Keratinocyte (primary cell): ENCODE data around the gene MTA3. TPM values are rescaled to one million over a fixed set of nuclear protein-coding genes. Genes with fewer than 3 reads are reported as not detected.
A peak's percentile ranks its signal among the peaks of the same experiment; 100 is the strongest.

ENCODE experiments used
- DNase-seq: peaks from one replicate; pipeline ENCODE4 v3.0.0-alpha.2; 2011; ENCODE audit warnings: low read depth, missing footprints, low spot score
- FAIRE-seq: peaks from 2 replicates; lab custom pipeline; 2011; peaks lifted over from hg19 to GRCh38; lab: Jason Lieb, UNC
- H2AFZ ChIP-seq: 2 replicates; pipeline ENCODE4 v1.6.0; 2012; ENCODE audit warnings: low read length, control low read depth, inconsistent platforms; ENCODE audit not compliant: control insufficient read depth
- H3K27ac ChIP-seq: 2 replicates; pipeline ENCODE4 v1.5.1; 2011; ENCODE audit warnings: low read length; ENCODE audit not compliant: control insufficient read depth, insufficient read depth
- H3K27me3 ChIP-seq: 3 replicates; pipeline ENCODE4 v1.6.0; 2011; ENCODE audit warnings: low read length; ENCODE audit not compliant: control insufficient read depth, insufficient read depth; ENCODE audit errors: extremely low read depth
- H3K36me3 ChIP-seq, 2 experiments: 2 replicates in 1 of 2; 3 replicates in 1 of 2; pipeline ENCODE4 v1.5.1; 2011; ENCODE audit warnings: low read length in 2 of 2, mild to moderate bottlenecking in 1 of 2; ENCODE audit not compliant: control insufficient read depth in 2 of 2, insufficient read depth in 2 of 2; ENCODE audit errors: extremely low read depth in 1 of 2
- H3K4me1 ChIP-seq: 3 replicates; pipeline ENCODE4 v1.5.1; 2011; ENCODE audit warnings: low read length; ENCODE audit not compliant: control insufficient read depth, insufficient read depth; ENCODE audit errors: extremely low read depth
- H3K4me2 ChIP-seq: 3 replicates; pipeline ENCODE4 v1.6.0; 2011; ENCODE audit warnings: low read depth, low read length; ENCODE audit not compliant: control insufficient read depth, insufficient read depth; ENCODE audit errors: extremely low read depth
- H3K4me3 ChIP-seq, 3 experiments: fragments of 200-600 bp in 1 of 3; sonication (generic) in 1 of 3; 2 replicates in 2 of 3; 3 replicates in 1 of 3; pipeline ENCODE4 v1.5.1; 2011 to 2016; ENCODE audit warnings: low read length in 3 of 3, mild to moderate bottlenecking in 3 of 3, control low read depth in 2 of 3, inconsistent platforms in 1 of 3, low read depth in 1 of 3, mixed read lengths in 1 of 3, mixed run types in 1 of 3, moderate library complexity in 1 of 3; ENCODE audit not compliant: control insufficient read depth in 2 of 3, insufficient read depth in 2 of 3; ENCODE audit errors: extremely low read depth in 1 of 3
- H3K79me2 ChIP-seq: 2 replicates; pipeline ENCODE4 v1.6.0; 2012; ENCODE audit warnings: low read length; ENCODE audit not compliant: control insufficient read depth, insufficient read depth
- H3K9ac ChIP-seq: 3 replicates; pipeline ENCODE4 v1.6.0; 2011; ENCODE audit warnings: low read length; ENCODE audit not compliant: control insufficient read depth, insufficient read depth; ENCODE audit errors: extremely low read depth
- H3K9me1 ChIP-seq: 3 replicates; pipeline ENCODE4 v1.6.0; 2011; ENCODE audit warnings: low read length; ENCODE audit not compliant: control insufficient read depth, insufficient read depth; ENCODE audit errors: extremely low read depth
- H3K9me3 ChIP-seq: 2 replicates; pipeline ENCODE4 v1.5.1; 2012; ENCODE audit warnings: low read depth, low read length; ENCODE audit not compliant: control insufficient read depth
- H4K20me1 ChIP-seq: 3 replicates; pipeline ENCODE4 v1.6.0; 2011; ENCODE audit warnings: low read length; ENCODE audit not compliant: control insufficient read depth, insufficient read depth; ENCODE audit errors: extremely low read depth
- CTCF ChIP-seq, 3 experiments: IDR thresholded peaks in 1 of 3; conservative IDR thresholded peaks in 1 of 3; optimal IDR thresholded peaks in 1 of 3; 2 replicates in 2 of 3; 3 replicates in 1 of 3; pipeline versions ENCODE3 to v1.5.1; 2011; ENCODE audit warnings: low read length in 3 of 3, mild to moderate bottlenecking in 3 of 3, moderate library complexity in 2 of 3, control low read depth in 1 of 3, inconsistent platforms in 1 of 3; ENCODE audit not compliant: insufficient read depth in 2 of 3; ENCODE audit errors: extremely low read depth in 1 of 3
- EZH2 ChIP-seq: IDR thresholded peaks from one replicate; pipeline ENCODE4 v1.6.1; 2012; ENCODE audit warnings: inconsistent platforms, mild to moderate bottlenecking, low read length, moderate library complexity
- dilution Hi-C: fragments of 300-500 bp; cut with MboI; formaldehyde crosslinking; loops from one replicate; pipeline ENCODE4 v1.7.0; 2020; ENCODE audit warnings: low sequenced_read_pairs; ENCODE audit not compliant: extremely low pct_ligation_motif_present
- polyA plus RNA-seq, 5 experiments: library from polyadenylated mRNA; depleted of rRNA in 3 of 5; stranded (reverse) in 3 of 5; stranded (forward) in 1 of 5; unstranded in 1 of 5; fragments of >200 nt; gene quantifications; 1 replicate in 1 of 5; 2 replicates in 3 of 5; 3 replicates in 1 of 5; pipeline versions ENCODE4 v1.2.1 to v1.2.3, GENCODE V29; 2011 to 2012; ENCODE audit warnings: missing spikeins in 2 of 5, low read depth in 1 of 5, low replicate concordance in 1 of 5

MTA3 gene
- polyA plus RNA-seq, 1 donor (not counting 4 experiments of a cell fraction or from before 2014, with no cell fraction given), result 34.3 TPM

GRCh38 chr2:42802150-42802549 is 233.7 kb downstream of the MTA3 start:
- no peak overlapping the region for H3K27ac ChIP-seq
- H4K20me1 ChIP-seq, result no peaks in the 10 kb centered on the region
- H3K4me1 ChIP-seq, result peaks cover 3% of the 10 kb centered on the region
- dilution Hi-C loops, result no loop called here
- H3K27me3 ChIP-seq, result no peaks in the 10 kb centered on the region
- FAIRE-seq (no peak), DNase-seq (no peak)
- H2AFZ ChIP-seq, result no peak overlapping the region
- H3K9ac ChIP-seq, result no peak overlapping the region
- no peaks in the 10 kb centered on the region for H3K36me3 ChIP-seq
- H3K4me2 ChIP-seq, result no peak overlapping the region
- no peaks in the 10 kb centered on the region for H3K79me2 ChIP-seq
- TF ChIP-seq CTCF (optimal IDR thresholded peaks at IDR 0.05 in 1 of 3, IDR thresholded peaks at IDR 0.05 in 1 of 3, conservative IDR thresholded peaks at IDR 0.05 in 1 of 3; ENCODE audit: extremely low read depth in 1 of 3, insufficient read depth in 2 of 3, low read length in 3 of 3) (peak in 1 of 3 experiments; percentile 73), EZH2 (no peak)
- H3K9me3 ChIP-seq, result no peaks in the 10 kb centered on the region
- H3K9me1 ChIP-seq, result no peaks in the 10 kb centered on the region
- H3K4me3 ChIP-seq, result no peak overlapping the region

GRCh38 chr2:42804338-42804737 is 235.9 kb downstream of the MTA3 start:
- H3K4me2 ChIP-seq, result no peak overlapping the region
- peaks cover 4% of the 10 kb centered on the region for H3K4me1 ChIP-seq
- H3K27me3 ChIP-seq, result no peaks in the 10 kb centered on the region
- no peaks in the 10 kb centered on the region for H3K36me3 ChIP-seq
- DNase-seq (no peak), FAIRE-seq (no peak)
- dilution Hi-C loops, result no loop called here
- no peaks in the 10 kb centered on the region for H3K9me3 ChIP-seq
- no peak overlapping the region for H3K4me3 ChIP-seq
- H2AFZ ChIP-seq, result no peak overlapping the region
- H3K79me2 ChIP-seq, result no peaks in the 10 kb centered on the region
- TF ChIP-seq CTCF (optimal IDR thresholded peaks at IDR 0.05 in 1 of 3, IDR thresholded peaks at IDR 0.05 in 1 of 3, conservative IDR thresholded peaks at IDR 0.05 in 1 of 3; ENCODE audit: extremely low read depth in 1 of 3, insufficient read depth in 2 of 3, low read length in 3 of 3), result no peak
- no peak for TF ChIP-seq EZH2
- no peaks in the 10 kb centered on the region for H3K9me1 ChIP-seq
- no peak overlapping the region for H3K27ac ChIP-seq
- no peak overlapping the region for H3K9ac ChIP-seq
- H4K20me1 ChIP-seq, result no peaks in the 10 kb centered on the region
